Right atrium auricular region (tissue), 2 donors: Measurements from ENCODE around the gene MVD. TPM values are rescaled to one million over a fixed set of nuclear protein-coding genes. Genes with fewer than 3 reads are reported as not detected.

ENCODE experiments used
- DNase-seq: peaks from one replicate; pipeline ENCODE4 v3.0.0-alpha.2; 2019; ENCODE audit warnings: low spot score
- H3K27ac ChIP-seq, 2 donors: fragments of 200-600 bp; sonication (generic); 1 replicate in 1 of 2; 2 replicates in 1 of 2; pipeline ENCODE4 v1.5.1; 2016 to 2019
- H3K27me3 ChIP-seq, 2 donors: fragments of 200-600 bp; sonication (generic); one replicate each; pipeline versions ENCODE4 v1.5.1 to v1.6.0; 2017 to 2019
- H3K36me3 ChIP-seq: fragments of 200-600 bp; sonication (generic); one replicate; pipeline ENCODE4 v1.5.1; 2016
- H3K4me1 ChIP-seq, 2 donors: fragments of 200-600 bp; sonication (generic); one replicate each; pipeline versions ENCODE4 v1.5.1 to v1.6.0; 2017 to 2019
- H3K4me3 ChIP-seq, 2 donors: fragments of 200-600 bp; sonication (generic); 1 replicate in 1 of 2; 2 replicates in 1 of 2; pipeline ENCODE4 v1.5.1; 2017 to 2019; ENCODE audit warnings: mild to moderate bottlenecking in 1 of 2, moderate library complexity in 1 of 2
- H3K9me3 ChIP-seq, 2 donors: fragments of 200-600 bp; sonication (generic); one replicate each; pipeline ENCODE4 v1.5.1; 2019
- CTCF ChIP-seq, 2 donors: fragments of 200-600 bp; sonication (generic); IDR thresholded peaks; one replicate each; pipeline ENCODE4 v1.5.1; 2019; ENCODE audit warnings: antibody characterized with exemption in 2 of 2
- total RNA-seq, 2 donors: library from RNA; depleted of rRNA; stranded (reverse); fragments of >200 nt; gene quantifications; one replicate each; pipeline ENCODE4 v1.1.0, GENCODE V29; 2016

Gene MVD
- total RNA-seq, 2 donors from 2014 or later, result 21.5 to 23.1 TPM

GRCh38 chr16:88645455-88645854, 17.4 kb downstream of the MVD start:
- Histone ChIP-seq H3K27ac (no peak overlapping the region), H3K9me3 (no peaks in the 10 kb centered on the region), H3K4me3 (no peak overlapping the region), H3K36me3 (no peaks in the 10 kb centered on the region), H3K4me1 (peaks cover 0 to 14% of the 10 kb centered on the region in 2 donors), H3K27me3 (no peaks in the 10 kb centered on the region)
- no peak for DNase-seq
- TF ChIP-seq CTCF (IDR thresholded peaks at IDR 0.05), result no peak

GRCh38 chr16:88643644-88643932, 19.3 kb downstream of the MVD start:
- H3K36me3 ChIP-seq, result no peaks in the 10 kb centered on the region
- DNase-seq, result no peak
- H3K4me3 ChIP-seq, result no peak overlapping the region
- peaks cover 0 to 5% of the 10 kb centered on the region in 2 donors for H3K4me1 ChIP-seq
- peaks cover 5 to 11% of the 10 kb centered on the region in 2 donors for H3K27me3 ChIP-seq
- no peaks in the 10 kb centered on the region for H3K9me3 ChIP-seq
- no peak overlapping the region for H3K27ac ChIP-seq
- TF ChIP-seq CTCF (IDR thresholded peaks at IDR 0.05), result no peak

- no peak for TF ChIP-seq CTCF (IDR thresholded peaks at IDR 0.05)
- no peaks in the 10 kb centered on the region for H3K9me3 ChIP-seq
- no peak overlapping the region for H3K27ac ChIP-seq
- no peaks in the 10 kb centered on the region for H3K36me3 ChIP-seq
- H3K4me3 ChIP-seq, result no peak overlapping the region
- H3K27me3 ChIP-seq, result peaks cover 5 to 15% of the 10 kb centered on the region in 2 donors
- no peak for DNase-seq
- H3K4me1 ChIP-seq, result peaks cover 0 to 5% of the 10 kb centered on the region in 2 donors
Observed at GRCh38 chr16:88642881-88643643, 19.8 kb downstream of the MVD start.

- no peak for DNase-seq
Observed at GRCh38 chr16:88640498-88641247, 22.2 kb downstream of the MVD start.

GRCh38 chr16:88640039-88640495, 22.8 kb downstream of the MVD start:
- no peaks in the 10 kb centered on the region for H3K36me3 ChIP-seq
- H3K9me3 ChIP-seq, result no peaks in the 10 kb centered on the region
- no peak overlapping the region for H3K4me3 ChIP-seq
- peaks cover 0 to 7% of the 10 kb centered on the region in 2 donors for H3K4me1 ChIP-seq
- H3K27me3 ChIP-seq, result peaks cover 5 to 15% of the 10 kb centered on the region in 2 donors
- no peak for DNase-seq
- no peak for TF ChIP-seq CTCF (IDR thresholded peaks at IDR 0.05)
- H3K27ac ChIP-seq, result no peak overlapping the region

More at GRCh38 chr16:88640498-88641247, 22.2 kb downstream of the MVD start:
- H3K9me3 ChIP-seq, result no peaks in the 10 kb centered on the region
- H3K4me3 ChIP-seq, result no peak overlapping the region
- no peaks in the 10 kb centered on the region for H3K36me3 ChIP-seq
- H3K4me1 ChIP-seq, result peaks cover 0 to 5% of the 10 kb centered on the region in 2 donors
- H3K27ac ChIP-seq, result no peak overlapping the region
- H3K27me3 ChIP-seq, result peaks cover 5 to 15% of the 10 kb centered on the region in 2 donors
- TF ChIP-seq CTCF (IDR thresholded peaks at IDR 0.05), result no peak
